DMS79 (cell line): Measurements from ENCODE around the gene ST6GAL2.

Experiments used
- DNase-seq: peaks from one replicate; lab custom pipeline; 2025; lab: John Stamatoyannopoulos, UW

The ST6GAL2 gene, protein sequence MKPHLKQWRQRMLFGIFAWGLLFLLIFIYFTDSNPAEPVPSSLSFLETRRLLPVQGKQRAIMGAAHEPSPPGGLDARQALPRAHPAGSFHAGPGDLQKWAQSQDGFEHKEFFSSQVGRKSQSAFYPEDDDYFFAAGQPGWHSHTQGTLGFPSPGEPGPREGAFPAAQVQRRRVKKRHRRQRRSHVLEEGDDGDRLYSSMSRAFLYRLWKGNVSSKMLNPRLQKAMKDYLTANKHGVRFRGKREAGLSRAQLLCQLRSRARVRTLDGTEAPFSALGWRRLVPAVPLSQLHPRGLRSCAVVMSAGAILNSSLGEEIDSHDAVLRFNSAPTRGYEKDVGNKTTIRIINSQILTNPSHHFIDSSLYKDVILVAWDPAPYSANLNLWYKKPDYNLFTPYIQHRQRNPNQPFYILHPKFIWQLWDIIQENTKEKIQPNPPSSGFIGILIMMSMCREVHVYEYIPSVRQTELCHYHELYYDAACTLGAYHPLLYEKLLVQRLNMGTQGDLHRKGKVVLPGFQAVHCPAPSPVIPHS

DNA sequence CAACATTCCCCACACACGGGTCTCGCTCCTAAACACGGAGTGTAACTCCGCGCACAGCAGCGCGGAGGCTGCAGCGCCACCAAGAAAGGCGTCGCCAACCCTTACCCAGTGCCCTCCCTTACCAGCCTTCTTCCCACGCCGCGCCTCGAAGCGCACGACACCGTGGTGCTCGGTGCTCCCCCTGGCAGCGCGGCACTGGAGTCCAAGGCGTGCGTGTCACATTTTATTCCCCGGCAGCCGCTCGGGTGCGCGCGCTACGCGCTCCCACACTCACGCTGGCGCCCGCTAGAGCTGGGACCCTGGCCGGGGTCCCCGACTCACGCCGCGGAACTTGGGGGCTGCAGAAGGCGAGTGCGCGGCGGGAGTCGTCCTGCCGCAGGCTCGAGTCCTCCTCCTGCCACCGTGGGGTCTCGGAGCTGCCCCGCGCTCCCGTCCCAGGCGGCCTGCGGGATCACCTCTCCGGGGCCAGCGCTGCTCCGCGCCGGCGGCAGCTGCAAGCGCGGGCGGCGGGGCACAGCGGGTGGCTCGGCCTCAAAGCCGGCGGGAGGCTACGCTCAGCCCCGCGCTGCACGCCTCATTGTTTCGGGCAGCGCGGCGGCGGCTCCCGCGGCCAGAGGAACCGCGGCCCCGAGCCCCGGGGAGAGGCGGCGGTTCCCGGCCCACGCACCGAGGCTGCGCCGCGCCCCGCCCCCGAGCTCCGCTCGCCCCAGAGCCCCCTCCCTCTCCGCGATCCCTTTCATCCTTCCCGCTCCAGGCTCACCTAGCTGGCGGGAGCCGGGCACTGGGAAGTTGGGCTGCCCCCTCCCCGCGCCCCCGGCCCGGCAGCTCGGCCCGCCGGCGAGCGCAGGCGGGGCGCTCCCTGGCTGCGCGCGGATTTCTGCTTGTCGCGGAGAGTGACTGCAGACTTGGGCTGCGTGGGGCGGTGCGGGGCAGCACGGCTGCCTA, at the start of gene ST6GAL2:
ST6GAL2 (minus strand) TSS at position 197 of the 945 bp plus-strand sequence. CDS start 42,190 bp downstream, outside the sequence.
- peak; percentile 31 for DNase-seq

DNA sequence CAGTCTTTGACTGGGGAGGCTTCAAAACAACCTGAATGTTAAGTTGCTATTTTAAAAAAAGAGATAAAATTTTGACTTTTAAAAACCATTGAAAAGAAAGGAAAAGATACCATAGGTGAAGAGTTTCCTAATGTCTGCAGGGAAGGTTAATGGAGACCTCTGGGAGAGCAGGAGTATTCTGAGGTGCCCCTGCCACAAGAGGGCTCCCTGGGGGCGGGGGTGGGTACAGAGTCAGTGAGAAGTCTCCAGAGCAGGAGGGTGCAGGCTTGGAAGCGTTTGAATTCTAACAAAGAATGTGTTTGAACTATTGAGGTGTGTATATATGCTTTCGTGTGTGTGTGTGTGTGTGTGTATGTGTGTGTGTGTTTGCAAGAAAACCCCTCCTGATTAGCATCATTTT, 46.7 kb upstream of the ST6GAL2 start:
- no peak for DNase-seq

DNA sequence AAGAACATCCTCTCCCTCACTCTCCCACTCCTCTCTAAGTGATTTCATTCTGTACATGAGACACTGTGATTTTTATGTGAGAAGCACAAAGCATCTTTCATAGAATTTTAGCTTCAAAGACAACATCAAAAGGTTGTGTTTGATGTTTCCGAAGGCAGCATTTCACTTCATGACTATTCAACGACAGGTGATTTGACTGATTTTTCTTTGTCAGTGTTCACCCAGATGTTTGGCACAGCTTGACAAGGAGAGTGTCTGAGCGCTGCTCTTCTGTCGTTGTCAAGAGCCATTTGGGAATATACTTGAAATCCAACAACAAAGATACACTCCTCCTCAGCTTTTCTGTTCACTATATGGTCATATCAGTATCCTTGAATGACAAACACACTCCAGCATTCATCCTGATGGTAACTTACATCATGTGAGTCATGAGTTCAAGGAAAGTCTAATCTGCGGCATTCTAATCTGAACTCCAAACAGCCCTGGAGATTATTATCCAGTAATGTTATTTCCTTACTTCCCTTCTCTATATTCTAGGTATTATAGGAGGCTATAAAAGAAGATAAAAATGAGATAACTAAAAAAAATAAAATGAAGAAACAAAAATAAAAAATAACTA, 45.9 kb upstream of the ST6GAL2 start:
- no peak for DNase-seq

DNA sequence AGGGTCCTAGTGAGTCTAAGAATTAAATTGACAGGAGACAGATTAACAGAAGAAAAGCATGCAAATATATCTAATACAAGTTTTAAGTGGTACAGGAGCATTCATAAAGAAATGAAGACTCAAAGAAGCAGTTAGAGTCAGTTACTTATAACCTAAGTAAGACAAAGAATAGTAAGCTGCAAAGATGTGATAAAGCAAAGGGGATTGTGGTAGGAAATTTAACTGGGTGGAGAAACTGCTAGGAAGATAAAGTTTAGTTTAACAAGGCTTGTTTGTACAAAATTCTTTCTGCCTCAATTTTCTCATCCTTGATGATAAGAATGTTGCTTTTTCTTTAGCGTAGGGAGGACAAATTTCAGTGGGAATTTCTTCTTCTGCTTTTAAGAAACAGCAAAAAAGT, 35.5 kb upstream of the ST6GAL2 start:
- DNase-seq, result no peak

DNA sequence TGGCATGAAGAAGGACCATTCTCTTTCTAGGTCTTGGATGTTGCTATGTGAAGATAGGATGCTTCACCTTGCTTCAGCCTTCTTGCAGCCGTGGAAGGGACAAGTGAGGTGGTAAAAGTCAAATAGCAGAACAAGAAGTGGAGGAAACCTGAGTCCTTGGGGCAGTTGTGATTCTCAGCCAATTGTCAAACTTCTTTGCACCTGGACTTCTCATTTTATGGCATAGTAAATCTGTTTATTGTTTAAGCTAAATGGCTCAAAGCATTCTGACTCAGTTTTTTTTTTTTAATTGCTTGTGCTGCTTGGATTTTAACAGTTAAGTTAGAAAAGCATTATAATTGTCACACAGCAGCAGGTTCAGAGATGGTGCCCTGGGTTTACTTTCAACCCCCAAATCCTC, 33.0 kb upstream of the ST6GAL2 start:
- peak; percentile 5 for DNase-seq

DNA sequence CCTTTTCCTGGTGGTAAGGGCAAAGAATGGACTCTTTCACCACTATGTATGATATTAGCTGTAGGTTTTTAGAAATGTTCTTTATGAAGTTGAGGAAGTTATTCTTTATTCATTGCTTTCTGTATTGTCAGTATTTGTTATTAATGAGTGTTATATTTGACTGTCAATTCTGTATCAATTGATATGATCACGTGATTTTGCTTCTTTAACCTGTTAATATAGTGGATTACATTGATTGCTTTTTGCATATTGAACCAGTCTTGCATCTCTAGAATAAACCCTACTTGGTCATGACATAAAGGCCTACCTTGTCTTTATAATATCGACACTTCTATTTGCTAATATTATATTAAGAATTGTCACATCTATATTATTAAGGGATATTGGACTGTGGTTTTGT, 18.3 kb upstream of the ST6GAL2 start:
- no peak for DNase-seq

DNA sequence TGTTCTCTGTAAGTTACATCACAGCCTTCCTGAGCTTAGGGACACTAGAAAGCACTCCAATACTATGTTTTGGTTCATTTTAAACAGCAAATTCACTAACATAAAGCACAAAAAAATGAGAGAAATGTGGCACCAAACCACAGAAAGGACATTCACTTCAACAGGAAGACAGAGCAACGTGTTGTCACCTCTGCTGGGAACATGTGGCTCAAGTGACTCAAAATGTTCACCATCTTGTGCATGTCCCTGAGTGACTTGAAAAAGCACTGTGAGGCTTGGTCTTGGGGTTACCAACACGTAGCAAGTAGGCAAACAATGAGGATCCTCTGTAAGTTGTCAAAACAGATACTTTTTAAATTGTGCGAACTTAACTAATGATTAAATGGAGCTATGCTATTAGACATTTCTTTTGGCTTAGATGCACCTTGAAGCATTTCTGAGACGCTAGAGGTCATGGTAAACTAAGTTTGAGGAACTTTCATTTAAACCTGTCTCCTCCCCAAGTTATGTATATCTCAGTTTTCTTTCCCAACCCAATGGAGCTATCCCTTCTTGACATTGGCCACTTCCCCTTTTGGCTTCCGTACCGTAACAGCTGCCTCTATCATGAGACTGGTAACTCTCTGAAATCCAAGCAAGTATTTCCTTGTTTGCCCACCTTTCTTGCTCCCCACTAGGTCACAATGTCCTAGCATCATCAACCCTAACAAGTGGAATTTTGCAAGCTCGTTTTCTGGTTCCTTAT, 14.0 kb upstream of the ST6GAL2 start:
- DNase-seq, result no peak

DNA sequence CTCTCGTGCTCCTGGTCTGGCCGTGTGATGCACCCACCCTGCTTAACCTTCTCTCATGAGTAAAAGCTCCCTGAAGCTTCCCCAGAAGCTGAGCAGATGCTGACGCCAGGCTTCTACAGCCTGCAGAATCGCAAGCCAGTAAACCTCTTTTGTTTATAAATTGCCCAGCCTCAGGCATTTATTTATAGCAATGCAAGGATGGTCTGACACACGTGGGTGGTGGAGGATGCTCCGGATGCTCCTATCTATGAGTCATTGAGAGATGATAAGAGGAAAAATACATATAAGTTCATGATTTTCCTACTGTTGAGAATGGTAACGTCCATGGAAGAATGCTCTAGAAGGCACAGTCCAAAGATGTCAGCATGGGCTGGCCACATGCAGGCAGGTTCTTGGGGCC, 8.6 kb upstream of the ST6GAL2 start:
- no peak for DNase-seq

DNA sequence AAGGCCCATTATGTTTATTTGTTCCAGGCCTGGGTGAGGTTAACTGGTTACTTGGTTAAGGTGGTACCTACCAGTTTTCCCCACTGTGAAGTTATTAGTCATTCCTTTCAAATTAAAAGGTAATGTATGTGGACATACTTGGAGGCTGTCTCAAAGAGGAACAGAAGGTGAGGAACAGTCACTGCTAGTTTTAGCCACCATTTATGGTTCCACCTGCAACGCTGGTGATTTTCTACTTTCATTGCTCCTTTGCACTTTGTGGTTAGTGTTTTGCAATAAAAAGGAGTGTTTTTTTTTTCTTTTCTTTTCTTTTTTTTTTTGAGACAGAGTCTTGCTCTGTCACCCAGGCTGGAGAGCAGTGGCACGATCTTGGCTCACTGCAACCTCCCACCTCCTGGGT, 6.1 kb upstream of the ST6GAL2 start:
- no peak for DNase-seq

DNA sequence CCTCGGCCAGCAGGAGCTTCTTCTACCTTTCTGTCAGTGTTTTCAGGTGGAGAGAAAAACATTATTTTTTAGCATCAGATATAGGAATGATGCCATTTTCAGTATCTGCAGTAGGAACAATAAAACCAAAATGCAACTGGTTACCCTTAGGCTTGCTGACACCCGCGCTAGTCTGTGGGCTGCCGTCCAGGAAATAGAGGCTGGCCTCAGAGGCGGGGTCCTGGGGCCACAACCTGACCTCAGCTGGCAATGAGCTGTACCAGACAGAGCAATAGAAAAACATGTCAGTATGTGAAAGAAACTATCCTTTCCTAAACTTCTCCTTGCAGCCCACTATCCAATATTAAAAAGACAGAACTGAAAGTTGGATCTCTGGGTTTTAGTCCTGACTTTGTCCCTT, 4.6 kb upstream of the ST6GAL2 start:
- no peak for DNase-seq

DNA sequence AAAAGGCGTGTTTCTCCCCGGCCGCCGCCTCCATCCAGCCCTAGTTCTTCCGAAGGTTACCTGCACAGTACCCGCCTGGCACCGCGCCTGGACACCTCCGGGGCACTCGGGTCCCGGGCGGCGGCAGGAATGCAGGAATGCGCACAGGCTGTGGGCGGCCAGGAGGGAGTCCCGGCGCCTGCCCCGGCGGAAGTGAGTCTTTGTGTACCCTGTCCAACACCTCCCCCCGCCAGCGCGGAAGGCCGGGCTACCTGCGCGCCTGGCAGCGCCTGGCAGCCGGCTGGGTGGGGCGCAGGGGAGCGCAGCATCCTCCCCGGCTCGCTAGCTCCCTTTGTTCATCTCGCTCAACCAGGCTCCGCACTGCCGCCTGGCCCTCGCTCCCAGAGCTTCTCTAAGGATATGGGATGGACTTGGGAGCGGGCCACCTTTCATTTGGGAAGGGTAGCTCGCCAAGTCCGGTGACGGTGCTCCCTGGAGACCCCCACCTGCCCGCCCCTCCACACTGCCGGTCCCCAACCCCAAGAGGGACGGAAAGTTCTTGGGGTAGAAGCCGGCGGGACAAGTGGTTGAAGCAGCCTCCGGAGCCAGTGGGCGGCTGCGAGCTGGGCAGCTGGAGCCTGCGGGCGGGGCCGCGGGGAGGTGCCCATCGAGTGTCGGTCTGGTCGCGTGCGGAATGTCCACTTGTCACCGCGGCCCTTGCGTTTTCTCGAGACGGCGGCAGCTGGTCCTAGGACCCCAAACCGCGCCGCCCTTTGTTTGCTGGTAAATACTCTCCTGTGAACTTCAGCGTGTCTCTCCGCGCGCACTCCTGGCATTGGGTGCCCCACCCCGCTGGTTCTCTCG, 1.2 kb upstream of the ST6GAL2 start:
- peak; percentile 68 for DNase-seq

DNA sequence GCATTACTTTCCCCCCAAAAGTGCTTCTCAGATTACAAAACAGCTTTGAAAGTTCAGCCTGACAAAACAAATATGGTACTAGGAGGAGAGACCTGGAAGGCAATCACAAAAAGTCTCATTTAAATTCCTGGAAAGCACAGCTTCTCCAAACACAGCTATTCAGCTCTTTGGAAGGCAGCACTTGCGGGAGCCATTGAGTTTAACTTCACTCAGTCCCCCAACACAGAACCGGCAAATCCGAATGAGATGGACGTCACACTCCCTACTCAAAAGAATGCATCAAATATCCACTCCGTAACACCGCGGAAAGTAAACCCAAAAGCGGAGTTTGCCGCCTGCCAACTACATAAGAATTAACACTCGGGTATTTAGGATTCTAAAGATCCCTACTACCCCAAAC, 638 bp downstream of the ST6GAL2 start:
- DNase-seq, result peak; percentile 9

DNA sequence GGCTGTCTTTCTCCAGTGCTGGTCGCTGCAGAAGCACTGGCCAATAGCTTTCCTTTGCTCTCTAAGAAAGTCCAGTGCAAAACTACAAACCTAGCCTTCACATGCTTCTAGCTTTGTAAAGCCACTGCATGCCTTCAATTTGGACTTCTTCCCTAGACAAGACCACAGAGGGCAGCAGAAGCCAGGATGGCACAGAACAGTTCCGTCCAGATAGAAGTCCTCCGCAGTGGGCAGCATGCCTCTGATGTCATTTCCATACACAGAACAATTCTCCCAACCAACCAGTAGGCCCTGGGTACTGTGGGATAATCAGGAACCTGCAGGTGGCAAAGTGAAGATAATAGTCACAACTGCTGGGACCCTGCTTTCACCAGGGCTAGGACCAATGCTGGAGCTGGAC, 3.3 kb downstream of the ST6GAL2 start:
- DNase-seq, result no peak

DNA sequence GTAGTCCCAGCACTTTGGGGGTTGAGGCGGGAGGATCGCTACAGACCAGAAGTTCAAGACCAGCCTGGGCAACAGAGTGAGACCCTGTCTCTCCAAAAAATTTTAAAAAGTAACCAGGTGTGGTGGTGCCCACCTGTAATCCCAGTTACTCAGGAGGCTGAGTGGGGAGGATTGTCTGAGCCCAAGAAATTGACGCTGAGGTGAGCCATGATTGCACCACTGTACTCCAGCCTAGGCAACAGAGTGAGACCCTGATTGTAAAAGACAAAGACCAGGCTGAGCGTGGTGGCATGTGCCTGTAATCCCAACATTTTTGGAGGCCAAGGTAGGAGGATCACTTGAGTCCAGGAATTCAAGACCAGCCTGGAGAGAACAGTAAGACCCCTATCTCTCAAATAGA, 7.8 kb downstream of the ST6GAL2 start:
- DNase-seq, result no peak

DNA sequence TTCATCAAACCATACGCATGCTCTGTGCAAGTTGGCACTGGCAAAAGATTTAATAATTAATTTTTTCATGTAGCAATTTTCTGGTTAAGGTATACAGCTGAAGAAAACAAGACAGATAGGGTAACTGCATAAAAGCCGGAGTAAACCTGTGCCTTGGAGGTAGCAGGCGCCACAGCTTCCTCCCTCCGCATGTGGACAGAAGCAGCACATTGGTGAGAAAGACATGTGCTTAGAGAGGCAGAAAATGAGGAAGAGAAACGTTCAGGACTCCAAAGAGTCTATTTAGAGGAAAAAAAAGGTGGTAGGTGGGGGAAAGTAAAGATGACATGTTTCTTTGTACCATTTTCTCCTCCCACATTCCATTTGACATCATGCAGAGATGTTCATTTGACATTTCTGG, 9.3 kb downstream of the ST6GAL2 start:
- DNase-seq, result no peak

DNA sequence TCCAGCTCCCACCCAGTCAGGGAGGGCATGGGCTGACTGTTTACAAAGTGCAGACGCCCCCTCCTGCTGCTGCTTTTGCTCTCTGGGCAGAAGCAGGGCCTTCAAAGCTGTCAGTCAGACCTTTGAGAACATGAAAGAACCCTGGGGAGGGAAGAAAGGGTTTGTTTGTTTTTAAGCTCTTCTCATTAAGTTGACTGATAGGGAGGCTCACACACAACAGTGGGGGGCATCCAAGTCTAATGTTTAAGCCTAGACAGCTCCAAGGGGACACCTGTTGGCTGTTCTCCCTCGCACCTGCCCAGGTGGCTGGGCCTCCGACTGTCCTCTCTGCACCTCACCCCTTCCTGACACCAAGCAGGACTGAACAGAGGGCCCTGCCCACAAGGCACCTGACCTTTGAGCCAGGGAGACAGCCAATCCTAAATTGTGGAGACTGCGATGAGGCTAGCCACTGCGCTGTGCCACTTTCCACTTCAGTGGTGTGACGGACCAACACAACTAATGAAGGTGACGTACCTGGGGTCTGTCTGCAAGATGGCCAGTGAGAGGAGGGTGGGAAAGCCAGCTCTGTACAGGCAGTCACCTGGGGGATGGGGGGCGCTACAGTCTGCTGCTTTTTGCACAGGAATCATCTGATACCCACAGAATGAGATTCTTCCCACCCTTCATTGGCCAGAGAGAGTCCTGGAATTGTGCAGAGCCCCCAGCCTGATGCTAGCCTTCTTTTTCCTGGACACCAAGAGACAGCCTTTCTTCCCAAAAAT, 16.3 kb downstream of the ST6GAL2 start:
- no peak for DNase-seq

DNA sequence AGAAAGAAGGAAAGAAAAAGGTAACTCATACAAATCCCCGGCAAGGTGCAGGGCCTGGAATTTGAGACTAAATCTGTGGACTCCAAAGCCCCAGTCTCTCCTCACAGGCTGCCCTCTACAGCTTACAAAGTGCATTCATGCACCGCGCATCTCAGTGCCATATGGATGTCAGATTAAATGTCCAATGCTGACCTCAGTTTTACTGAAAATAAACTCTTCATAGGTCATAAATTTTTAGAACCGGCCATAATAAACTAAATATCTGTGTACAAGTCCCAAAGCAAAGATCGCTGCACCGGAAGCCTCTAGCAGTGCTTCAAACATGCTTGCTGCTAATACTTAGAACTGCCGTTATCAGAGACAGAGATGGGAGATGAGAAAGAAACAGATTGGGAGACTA, 17.7 kb downstream of the ST6GAL2 start:
- no peak for DNase-seq

DNA sequence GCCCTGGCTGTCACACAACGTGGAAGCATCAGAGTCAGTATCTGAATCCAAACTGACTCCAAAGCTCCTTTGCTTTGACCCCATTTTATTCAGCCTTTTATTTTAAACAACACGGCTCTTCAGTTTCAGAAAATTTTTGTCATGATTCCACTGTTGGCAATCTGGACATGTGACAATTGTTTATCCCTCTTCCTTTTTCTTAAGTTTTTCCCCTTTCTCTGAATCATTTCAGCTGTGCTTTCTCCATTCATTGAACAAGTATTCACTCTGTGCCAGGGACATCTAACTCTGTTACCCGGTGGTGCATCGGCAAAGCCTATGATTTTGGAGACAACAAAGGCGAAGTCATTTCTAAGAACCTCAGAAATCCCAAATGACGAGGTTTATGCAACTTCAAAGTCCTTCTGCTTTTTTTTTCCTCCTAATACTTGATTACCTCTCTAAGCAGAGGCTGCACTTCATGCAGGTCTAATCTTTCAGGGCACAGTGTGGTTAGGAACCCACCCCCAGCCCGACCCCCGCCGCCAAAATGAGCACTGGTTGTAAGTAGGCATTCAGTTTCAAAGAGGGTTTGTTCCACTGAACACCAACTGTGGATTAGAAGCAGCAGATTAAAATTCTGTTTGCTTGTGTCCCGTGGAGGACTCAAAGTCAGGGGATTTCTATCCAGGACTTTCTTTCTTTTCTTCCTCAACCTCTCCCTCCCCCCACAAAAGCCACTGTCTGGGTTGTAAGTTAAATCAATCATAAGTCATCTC, 18.6 kb downstream of the ST6GAL2 start:
- DNase-seq, result no peak

DNA sequence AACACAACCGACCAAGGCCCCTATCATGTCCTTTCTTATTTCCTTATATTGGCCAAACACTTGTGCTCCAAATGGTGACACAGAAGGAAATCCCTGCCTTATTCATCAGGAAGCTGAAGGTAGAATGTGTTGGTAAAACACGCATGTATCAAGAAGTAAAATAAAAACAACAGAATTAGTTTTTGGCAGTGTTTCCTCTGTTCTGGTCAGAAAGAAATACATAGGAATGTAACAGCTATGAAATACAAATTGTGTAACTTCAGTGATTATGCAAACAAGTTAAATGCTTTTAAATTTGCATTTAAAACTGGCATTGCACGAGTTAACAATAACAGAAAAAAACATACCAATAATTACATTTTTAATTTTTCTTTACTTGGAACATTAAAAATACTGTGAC, 19.3 kb downstream of the ST6GAL2 start:
- no peak for DNase-seq
